H9 (cell line): ENCODE data around the gene NPIPA1. TPM values are rescaled to one million over a fixed set of nuclear protein-coding genes. Genes with fewer than 3 reads are reported as not detected.

Experiments used
- DNase-seq: peaks from one replicate; pipeline ENCODE4 v3.0.0-alpha.2; 2017
- H2AFZ ChIP-seq: one replicate; pipeline ENCODE4 v1.6.1; 2013; ENCODE audit warnings: mild to moderate bottlenecking, low read length, control low read depth, moderate library complexity
- H2AK5ac ChIP-seq: 2 replicates; pipeline ENCODE4 v1.6.1; 2013; ENCODE audit warnings: low read length, control low read depth, mixed read lengths; ENCODE audit not compliant: insufficient read length
- H2BK120ac ChIP-seq: one replicate; pipeline ENCODE4 v1.6.1; 2013; ENCODE audit warnings: low read depth, mild to moderate bottlenecking, low read length, control low read depth, inconsistent platforms; ENCODE audit not compliant: poor library complexity, severe bottlenecking
- H2BK12ac ChIP-seq: 2 replicates; pipeline ENCODE4 v1.6.1; 2013; ENCODE audit warnings: low read length, control low read depth, mixed read lengths, low read depth; ENCODE audit not compliant: insufficient read length
- H2BK15ac ChIP-seq: 2 replicates; pipeline ENCODE4 v1.6.1; 2013; ENCODE audit warnings: low read depth, low read length, control low read depth
- H2BK20ac ChIP-seq: one replicate; pipeline ENCODE4 v1.6.1; 2013; ENCODE audit warnings: low read depth, mild to moderate bottlenecking, low read length, control low read depth, inconsistent platforms; ENCODE audit not compliant: poor library complexity, severe bottlenecking
- H2BK5ac ChIP-seq: 2 replicates; pipeline ENCODE4 v1.6.1; 2013; ENCODE audit warnings: low read length, control low read depth, mixed read lengths; ENCODE audit not compliant: insufficient read length
- H3K14ac ChIP-seq: 2 replicates; pipeline ENCODE4 v1.6.1; 2013; ENCODE audit warnings: low read length, control low read depth; ENCODE audit not compliant: insufficient read depth
- H3K18ac ChIP-seq: 2 replicates; pipeline ENCODE4 v1.6.1; 2013; ENCODE audit warnings: low read depth, mild to moderate bottlenecking, mixed read lengths, low read length, control low read depth; ENCODE audit not compliant: insufficient read length
- H3K23ac ChIP-seq: 2 replicates; pipeline ENCODE4 v1.6.1; 2013; ENCODE audit warnings: low read length, control low read depth, mixed read lengths, low read depth; ENCODE audit not compliant: insufficient read length
- H3K23me2 ChIP-seq: 2 replicates; pipeline ENCODE4 v1.6.1; 2013; ENCODE audit warnings: low read depth, mild to moderate bottlenecking, mixed read lengths, low read length, control low read depth; ENCODE audit not compliant: insufficient read length, poor library complexity, severe bottlenecking
- H3K27ac ChIP-seq: 2 replicates; pipeline ENCODE4 v1.5.1; 2013; ENCODE audit warnings: low read length, control low read depth, mixed read lengths, low read depth; ENCODE audit not compliant: insufficient read length
- H3K27me3 ChIP-seq: 2 replicates; pipeline ENCODE4 v1.6.1; 2013; ENCODE audit warnings: low read length, control low read depth, inconsistent platforms; ENCODE audit not compliant: insufficient read depth
- H3K4ac ChIP-seq: 2 replicates; pipeline ENCODE4 v1.6.1; 2013; ENCODE audit warnings: low read depth, mild to moderate bottlenecking, control low read depth, inconsistent platforms, low read length, moderate library complexity
- H3K4me1 ChIP-seq: 2 replicates; pipeline ENCODE4 v1.6.1; 2013; ENCODE audit warnings: low read length, control low read depth, inconsistent platforms; ENCODE audit not compliant: insufficient read depth
- H3K4me2 ChIP-seq: 2 replicates; pipeline ENCODE4 v1.6.1; 2013; ENCODE audit warnings: low read length, control low read depth, mixed read lengths; ENCODE audit not compliant: insufficient read length, insufficient read depth
- H3K56ac ChIP-seq: 2 replicates; pipeline ENCODE4 v1.6.1; 2013; ENCODE audit warnings: low read depth, mild to moderate bottlenecking, mixed read lengths, low read length, control low read depth; ENCODE audit not compliant: insufficient read length
- H3K79me1 ChIP-seq: 2 replicates; pipeline ENCODE4 v1.6.1; 2013; ENCODE audit warnings: low read depth, mild to moderate bottlenecking, moderate library complexity, low read length, control low read depth, inconsistent platforms; ENCODE audit not compliant: insufficient read depth, poor library complexity, severe bottlenecking
- H3K79me2 ChIP-seq: 2 replicates; pipeline ENCODE4 v1.6.1; 2013; ENCODE audit warnings: low read length, control low read depth, inconsistent platforms; ENCODE audit not compliant: insufficient read depth
- H3K9ac ChIP-seq: 2 replicates; pipeline ENCODE4 v1.6.1; 2013; ENCODE audit warnings: low read length, control low read depth, mixed read lengths; ENCODE audit not compliant: insufficient read length; ENCODE audit errors: extremely low read depth
- H3K9me3 ChIP-seq: one replicate; pipeline ENCODE4 v1.6.1; 2013; ENCODE audit warnings: low read depth, low read length, inconsistent platforms; ENCODE audit not compliant: control insufficient read depth
- H3T11ph ChIP-seq: one replicate; pipeline ENCODE4 v1.6.1; 2013; ENCODE audit warnings: mild to moderate bottlenecking, low read length, control low read depth, inconsistent platforms
- H4K20me1 ChIP-seq: one replicate; pipeline ENCODE4 v1.6.1; 2013; ENCODE audit not compliant: control insufficient read depth, insufficient read length, insufficient read depth
- H4K5ac ChIP-seq: 2 replicates; pipeline ENCODE4 v1.6.1; 2013; ENCODE audit warnings: low read depth, mild to moderate bottlenecking, mixed read lengths, low read length, control low read depth; ENCODE audit not compliant: insufficient read length
- H4K8ac ChIP-seq: replicated peaks from 2 replicates; pipeline ENCODE4 v1.6.1; 2013; ENCODE audit warnings: low read length, control low read depth, mixed read lengths, low read depth; ENCODE audit not compliant: insufficient read length
- H4K91ac ChIP-seq: 2 replicates; pipeline ENCODE4 v1.6.1; 2013; ENCODE audit warnings: low read depth, mild to moderate bottlenecking, moderate library complexity, mixed read lengths, low read length, control low read depth; ENCODE audit not compliant: insufficient read length
- H3K27ac Mint-ChIP-seq, 3 experiments: 2 replicates in 2 of 3; 3 replicates in 1 of 3; pipeline ENCODE4 v1.8.0; 2020 to 2021; ENCODE audit warnings: mixed read lengths in 3 of 3, mild to moderate bottlenecking in 1 of 3, moderate library complexity in 1 of 3
- H3K27me3 Mint-ChIP-seq: 2 replicates; pipeline ENCODE4 v1.8.0; 2021; ENCODE audit warnings: low read depth, mild to moderate bottlenecking, moderate library complexity, mixed read lengths
- H3K36me3 Mint-ChIP-seq, 3 experiments: 2 replicates in 2 of 3; 3 replicates in 1 of 3; pipeline ENCODE4 v1.8.0; 2020 to 2021; ENCODE audit warnings: low read depth in 3 of 3, mixed read lengths in 3 of 3; ENCODE audit not compliant: insufficient read depth in 1 of 3
- H3K4me1 Mint-ChIP-seq, 2 experiments: 2 replicates each; pipeline ENCODE4 v1.8.0; 2020; ENCODE audit warnings: mixed read lengths in 2 of 2
- H3K4me3 Mint-ChIP-seq, 2 experiments: 2 replicates in 1 of 2; 3 replicates in 1 of 2; pipeline ENCODE4 v1.8.0; 2020 to 2021; ENCODE audit warnings: mild to moderate bottlenecking in 2 of 2, mixed read lengths in 2 of 2, moderate library complexity in 1 of 2
- H3K9me3 Mint-ChIP-seq, 2 experiments: 2 replicates in 1 of 2; 3 replicates in 1 of 2; pipeline ENCODE4 v1.8.0; 2020; ENCODE audit warnings: mild to moderate bottlenecking in 2 of 2, mixed read lengths in 2 of 2, moderate library complexity in 1 of 2
- CTCF ChIP-seq: fragments of 200-600 bp; sonication (generic); conservative IDR thresholded peaks from 3 replicates; pipeline ENCODE4 v1.8.0; 2021; ENCODE audit warnings: antibody characterized with exemption, mild to moderate bottlenecking
- WGBS: extraction: QIAGEN DNeasy Blood & Tissue Kit; methylation state at CpG from one replicate; pipeline ENCODE4 v1.1.7; 2013; ENCODE audit warnings: missing lambda C conversion rate, low lambda C conversion rate, mixed read lengths; ENCODE audit not compliant: insufficient read length; ENCODE audit errors: extremely low coverage; 5-methylcytosine and 5-hydroxymethylcytosine counted together
- total RNA-seq: library from RNA; stranded (reverse); gene quantifications from 2 replicates; pipeline ENCODE4 v1.2.1, GENCODE V29; 2021

Gene NPIPA1
- total RNA-seq, 1 experiment from 2014 or later: 130 TPM

- Histone ChIP-seq H4K20me1 (no peaks in the 10 kb centered on the region), H3K23me2 (no peaks in the 10 kb centered on the region), H3K4me2 (no peak overlapping the region), H3K27ac (no peak overlapping the region), H3K9me3 (no peaks in the 10 kb centered on the region), H4K91ac (no peak overlapping the region), H3K27me3 (no peaks in the 10 kb centered on the region), H3K18ac (no peak overlapping the region), H2BK12ac (no peak overlapping the region), H2BK120ac (no peak overlapping the region), H3K9ac (no peak overlapping the region), H3K4ac (no peak overlapping the region), H2AFZ (no peak overlapping the region), H3K79me2 (no peaks in the 10 kb centered on the region), H2BK20ac (no peak overlapping the region), H4K5ac (no peak overlapping the region), H2BK15ac (no peak overlapping the region), H3K4me1 (no peaks in the 10 kb centered on the region), H3K79me1 (no peaks in the 10 kb centered on the region), H3K23ac (no peak overlapping the region), H2BK5ac (no peak overlapping the region), H3K14ac (no peak overlapping the region), H4K8ac (no peak overlapping the region), H2AK5ac (no peak overlapping the region), H3T11ph (no peak overlapping the region), H3K56ac (no peak overlapping the region)
- DNase-seq: no peak
- Mint-ChIP-seq H3K4me1 (peaks cover 4% of the 10 kb centered on the region in 2 experiments; a peak in 1 of 4 replicates), H3K27ac (0 out of 7 replicates have a peak overlapping the region, but pooled peaks of 1 of the 3 experiments have one; percentile 4), H3K4me3 (no peak overlapping the region), H3K27me3 (peaks cover 2% of the 10 kb centered on the region; the same call in 1 of the 2 replicates), H3K36me3 (no peaks in the 10 kb centered on the region), H3K9me3 (peaks cover 0 to 2% of the 10 kb centered on the region in 2 experiments; a peak in 3 of 5 replicates)
- no CpG with 5 or more reads among the region's 4 CpGs for WGBS
- TF ChIP-seq CTCF: no peak
Observed at GRCh38 chr16:14958323-14958600, 21.0 kb downstream of the NPIPA1 start.
